SK-N-SH (cell line): Measurements from ENCODE around the gene GDI2. TPM values are rescaled to one million over a fixed set of nuclear protein-coding genes. Genes with fewer than 3 reads are reported as not detected.

Experiments
- CTCF ChIA-PET: fragments of 300-600, 350-600 bp; formaldehyde crosslinking; extraction: SDS; loops from one replicate; lab custom pipeline; 2021; lab: Yijun Ruan, JAX
- POLR2A ChIA-PET: fragments of 350-600 bp; sonication (Branson Sonifier 250); formaldehyde crosslinking; extraction: SDS; loops from one replicate; lab custom pipeline; 2020; ENCODE audit warnings: antibody characterized with exemption, inconsistent platforms; lab: Yijun Ruan, JAX
- DNase-seq: peaks from one replicate; pipeline ENCODE4 v3.0.0; 2012
- H2AFZ ChIP-seq: fragments of 200-600 bp; sonication (generic); 2 replicates; pipeline ENCODE4 v1.8.1; 2016; ENCODE audit warnings: antibody characterized with exemption, mild to moderate bottlenecking, low read depth
- H3F3A ChIP-seq: fragments of 200-600 bp; sonication (generic); replicated peaks from 2 replicates; pipeline ENCODE3; 2016; ENCODE audit warnings: antibody characterized with exemption, mild to moderate bottlenecking; ENCODE audit not compliant: insufficient read depth
- H3K27ac ChIP-seq, 2 experiments: fragments of 200-500 bp in 1 of 2; fragments of 200-600 bp in 1 of 2; sonication (Bioruptor generic) in 1 of 2; sonication (generic), shearing (Covaris generic) in 1 of 2; 2 replicates each; pipeline versions ENCODE4 v1.5.1 to v1.6.1; 2014 to 2016; ENCODE audit warnings: low read depth in 2 of 2, inconsistent platforms in 1 of 2, low read length in 1 of 2, mild to moderate bottlenecking in 1 of 2, mixed read lengths in 1 of 2
- H3K27me3 ChIP-seq: fragments of 200-600 bp; sonication (generic), shearing (Covaris generic); 2 replicates; pipeline ENCODE4 v1.6.1; 2016; ENCODE audit warnings: mixed run types; ENCODE audit not compliant: insufficient read depth
- H3K36me3 ChIP-seq, 2 experiments: fragments of 200-500 bp in 1 of 2; fragments of 200-600 bp in 1 of 2; sonication (Bioruptor generic) in 1 of 2; sonication (generic) in 1 of 2; replicated peaks in 1 of 2; 2 replicates each; pipeline versions ENCODE3 to v1.5.1; 2014 to 2016; ENCODE audit warnings: low read length in 1 of 2, mild to moderate bottlenecking in 1 of 2; ENCODE audit not compliant: insufficient read depth in 2 of 2, control insufficient read depth in 1 of 2
- H3K4me1 ChIP-seq, 2 experiments: fragments of 200-500 bp in 1 of 2; fragments of 200-600 bp in 1 of 2; sonication (Bioruptor generic) in 1 of 2; sonication (generic), shearing (Covaris generic) in 1 of 2; 2 replicates each; pipeline versions ENCODE4 v1.5.1 to v1.6.1; 2014 to 2016; ENCODE audit warnings: low read depth in 1 of 2, low read length in 1 of 2, mixed run types in 1 of 2; ENCODE audit not compliant: insufficient read depth in 2 of 2, control insufficient read depth in 1 of 2
- H3K4me2 ChIP-seq: fragments of 200-600 bp; sonication (generic), shearing (Covaris generic); 2 replicates; pipeline ENCODE4 v1.6.1; 2017; ENCODE audit warnings: mixed run types
- H3K4me3 ChIP-seq, 2 experiments: fragments of 200-500 bp in 1 of 2; fragments of 200-600 bp in 1 of 2; sonication (Bioruptor generic) in 1 of 2; sonication (generic), shearing (Covaris generic) in 1 of 2; 2 replicates each; pipeline versions ENCODE4 v1.5.1 to v1.8.1; 2014 to 2016; ENCODE audit warnings: low read depth in 2 of 2, inconsistent platforms in 1 of 2, low read length in 1 of 2, mild to moderate bottlenecking in 1 of 2, mixed read lengths in 1 of 2, moderate library complexity in 1 of 2
- H3K79me2 ChIP-seq: fragments of 200-600 bp; sonication (generic); 2 replicates; pipeline ENCODE4 v1.8.1; 2017; ENCODE audit warnings: mild to moderate bottlenecking; ENCODE audit not compliant: insufficient read depth
- H3K9ac ChIP-seq: fragments of 200-600 bp; sonication (generic); 2 replicates; pipeline ENCODE4 v1.6.1; 2017; ENCODE audit warnings: mixed run types
- H3K9me2 ChIP-seq: fragments of 200-600 bp; sonication (generic); 2 replicates; pipeline ENCODE4 v1.6.1; 2017; ENCODE audit warnings: mixed run types
- H3K9me3 ChIP-seq: fragments of 200-600 bp; sonication (generic); 2 replicates; pipeline ENCODE4 v1.6.1; 2017; ENCODE audit warnings: mixed run types, mild to moderate bottlenecking, moderate library complexity
- H4K20me1 ChIP-seq: fragments of 200-600 bp; sonication (generic); 2 replicates; pipeline ENCODE4 v1.6.1; 2017; ENCODE audit warnings: mild to moderate bottlenecking, mixed run types; ENCODE audit not compliant: insufficient read depth
- EP300 ChIP-seq, 2 experiments: IDR thresholded peaks; 2 replicates each; pipeline versions ENCODE4 v1.4.0 to v1.6.1; 2012; ENCODE audit warnings: borderline replicate concordance in 1 of 2, low read depth in 1 of 2, low read length in 1 of 2
- EZH2phosphoT487 ChIP-seq: fragments of 200-600 bp; sonication (generic); IDR thresholded peaks from 2 replicates; pipeline ENCODE4 v1.6.1; 2017; ENCODE audit warnings: low read depth, mixed run types, mild to moderate bottlenecking, antibody characterized with exemption, moderate library complexity, borderline replicate concordance
- FOSL2 ChIP-seq: IDR thresholded peaks from 2 replicates; pipeline ENCODE4 v1.4.0; 2012; ENCODE audit warnings: low read depth, mild to moderate bottlenecking, moderate library complexity, borderline replicate concordance
- GABPA ChIP-seq: IDR thresholded peaks from 2 replicates; pipeline ENCODE4 v1.4.0; 2012; ENCODE audit warnings: low read depth, mild to moderate bottlenecking
- GATA2 ChIP-seq: sonication (generic); formaldehyde crosslinking; IDR thresholded peaks from 2 replicates; pipeline ENCODE4 v1.5.0; 2020; ENCODE audit warnings: mild to moderate bottlenecking, missing genetic modification reagents
- IRF3 ChIP-seq: fragments of 150-350 bp; IDR thresholded peaks from 2 replicates; pipeline ENCODE4 v1.6.1; 2016; ENCODE audit warnings: mild to moderate bottlenecking, low read depth, low read length
- MAX ChIP-seq: IDR thresholded peaks from 2 replicates; pipeline ENCODE4 v1.4.0; 2012; ENCODE audit warnings: low read depth
- REST ChIP-seq: IDR thresholded peaks from 2 replicates; pipeline ENCODE4 v1.6.1; 2012; ENCODE audit warnings: mild to moderate bottlenecking, low read depth, low read length, moderate library complexity
- RFX5 ChIP-seq: IDR thresholded peaks from 2 replicates; pipeline ENCODE4 v1.6.1; 2012; ENCODE audit warnings: mild to moderate bottlenecking, improper control_type of control experiment, low read length
- RXRA ChIP-seq: IDR thresholded peaks from 2 replicates; pipeline ENCODE4 v1.4.0; 2012; ENCODE audit warnings: low read depth, mild to moderate bottlenecking, borderline replicate concordance
- SMC3 ChIP-seq: IDR thresholded peaks from 2 replicates; pipeline ENCODE4 v1.6.1; 2012; ENCODE audit warnings: low read depth, low read length, improper control_type of control experiment
- TEAD4 ChIP-seq: IDR thresholded peaks from 2 replicates; pipeline ENCODE4 v1.4.0; 2012; ENCODE audit warnings: mild to moderate bottlenecking, borderline replicate concordance; ENCODE audit not compliant: insufficient read depth
- YY1 ChIP-seq: IDR thresholded peaks from 2 replicates; pipeline ENCODE4 v1.4.0; 2012; ENCODE audit warnings: low read depth, mild to moderate bottlenecking
- ZBTB33 ChIP-seq: IDR thresholded peaks from 2 replicates; pipeline ENCODE4 v1.4.0; 2012; ENCODE audit warnings: low read depth, borderline replicate concordance
- polyA plus RNA-seq, 3 experiments: library from polyadenylated mRNA; depleted of rRNA; stranded (reverse); fragments of >200 nt; gene quantifications; 2 replicates each; pipeline ENCODE4 v1.2.3, GENCODE V29; 2012
- TF ChIP-seq, protein P1 (sequence below): fragments of 200-600 bp; sonication (generic); IDR thresholded peaks from 2 replicates; pipeline ENCODE4 v1.6.1; 2017; ENCODE audit warnings: antibody characterized with exemption, mild to moderate bottlenecking, moderate library complexity
- TF ChIP-seq, protein P2 (sequence below): IDR thresholded peaks from 2 replicates; pipeline ENCODE4; 2012

GDI2 gene
- polyA plus RNA-seq, 1 of the 3 experiments (the other 2 are of a cell fraction), result 94.3 TPM

DNA sequence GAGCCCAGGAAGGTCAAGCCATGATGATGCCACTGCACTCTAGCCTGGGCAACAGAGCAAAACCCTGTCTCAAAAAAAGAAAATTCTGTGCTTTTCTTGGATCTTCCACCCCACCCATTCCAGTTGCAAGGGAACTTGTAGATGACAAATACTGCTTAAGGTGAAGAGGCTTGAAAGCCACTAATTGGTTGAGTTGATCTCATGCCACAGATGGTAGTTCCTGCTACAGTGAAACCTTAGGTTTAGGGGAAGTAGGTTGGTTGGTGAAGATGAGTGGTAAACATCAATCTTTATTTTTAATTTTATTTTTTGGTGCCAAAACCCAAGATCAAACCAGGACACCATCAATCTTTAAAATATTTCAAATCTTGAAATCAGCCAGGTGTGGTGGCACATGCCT lies 2.9 kb upstream of the GDI2 start:
- Histone ChIP-seq H3K79me2 (peaks cover 35% of the 10 kb centered on the region), H3K4me2 (no peak overlapping the region), H3K9ac (no peak overlapping the region), H3K27ac (no peak overlapping the region), H3K27me3 (no peaks in the 10 kb centered on the region), H3F3A (no peaks in the 10 kb centered on the region), H3K9me2 (no peaks in the 10 kb centered on the region), H3K4me3 (no peak overlapping the region), H3K36me3 (peaks cover 0 to 6% of the 10 kb centered on the region in 2 experiments), H4K20me1 (peaks cover 14% of the 10 kb centered on the region), H3K9me3 (no peaks in the 10 kb centered on the region), H2AFZ (no peak overlapping the region), H3K4me1 (peaks cover 7% of the 10 kb centered on the region in 2 experiments; a peak in 3 of 4 replicates)
- CTCF ChIA-PET, result interaction anchor here (1.2 kb wide), 1 partner anchor 60 kb away, joined by 3 read pairs; no protein-coding TSS in a partner anchor
- POLR2A ChIA-PET, result no interaction called here
- TF ChIP-seq RFX5 (no peak), YY1 (no peak), SMC3 (no peak), ZBTB33 (no peak), GATA2 (no peak), REST (no peak), FOSL2 (no peak), EZH2phosphoT487 (no peak), TEAD4 (no peak), IRF3 (no peak), EP300 (IDR thresholded peaks at IDR 0.05; ENCODE audit: borderline replicate concordance in 1 of 2, low read depth in 1 of 2, low read length in 1 of 2) (no peak), MAX (no peak), GABPA (no peak), RXRA (no peak)
- TF ChIP-seq, protein P1, sequence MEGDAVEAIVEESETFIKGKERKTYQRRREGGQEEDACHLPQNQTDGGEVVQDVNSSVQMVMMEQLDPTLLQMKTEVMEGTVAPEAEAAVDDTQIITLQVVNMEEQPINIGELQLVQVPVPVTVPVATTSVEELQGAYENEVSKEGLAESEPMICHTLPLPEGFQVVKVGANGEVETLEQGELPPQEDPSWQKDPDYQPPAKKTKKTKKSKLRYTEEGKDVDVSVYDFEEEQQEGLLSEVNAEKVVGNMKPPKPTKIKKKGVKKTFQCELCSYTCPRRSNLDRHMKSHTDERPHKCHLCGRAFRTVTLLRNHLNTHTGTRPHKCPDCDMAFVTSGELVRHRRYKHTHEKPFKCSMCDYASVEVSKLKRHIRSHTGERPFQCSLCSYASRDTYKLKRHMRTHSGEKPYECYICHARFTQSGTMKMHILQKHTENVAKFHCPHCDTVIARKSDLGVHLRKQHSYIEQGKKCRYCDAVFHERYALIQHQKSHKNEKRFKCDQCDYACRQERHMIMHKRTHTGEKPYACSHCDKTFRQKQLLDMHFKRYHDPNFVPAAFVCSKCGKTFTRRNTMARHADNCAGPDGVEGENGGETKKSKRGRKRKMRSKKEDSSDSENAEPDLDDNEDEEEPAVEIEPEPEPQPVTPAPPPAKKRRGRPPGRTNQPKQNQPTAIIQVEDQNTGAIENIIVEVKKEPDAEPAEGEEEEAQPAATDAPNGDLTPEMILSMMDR, result no peak
- TF ChIP-seq, protein P2, sequence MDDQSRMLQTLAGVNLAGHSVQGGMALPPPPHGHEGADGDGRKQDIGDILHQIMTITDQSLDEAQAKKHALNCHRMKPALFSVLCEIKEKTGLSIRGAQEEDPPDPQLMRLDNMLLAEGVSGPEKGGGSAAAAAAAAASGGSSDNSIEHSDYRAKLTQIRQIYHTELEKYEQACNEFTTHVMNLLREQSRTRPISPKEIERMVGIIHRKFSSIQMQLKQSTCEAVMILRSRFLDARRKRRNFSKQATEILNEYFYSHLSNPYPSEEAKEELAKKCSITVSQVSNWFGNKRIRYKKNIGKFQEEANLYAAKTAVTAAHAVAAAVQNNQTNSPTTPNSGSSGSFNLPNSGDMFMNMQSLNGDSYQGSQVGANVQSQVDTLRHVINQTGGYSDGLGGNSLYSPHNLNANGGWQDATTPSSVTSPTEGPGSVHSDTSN, result no peak
- no peak for DNase-seq
